ENCODE measurements around the gene SARNP.
A peak's percentile ranks its signal among the peaks of the same experiment; 100 is the strongest.

Gene SARNP

DNA sequence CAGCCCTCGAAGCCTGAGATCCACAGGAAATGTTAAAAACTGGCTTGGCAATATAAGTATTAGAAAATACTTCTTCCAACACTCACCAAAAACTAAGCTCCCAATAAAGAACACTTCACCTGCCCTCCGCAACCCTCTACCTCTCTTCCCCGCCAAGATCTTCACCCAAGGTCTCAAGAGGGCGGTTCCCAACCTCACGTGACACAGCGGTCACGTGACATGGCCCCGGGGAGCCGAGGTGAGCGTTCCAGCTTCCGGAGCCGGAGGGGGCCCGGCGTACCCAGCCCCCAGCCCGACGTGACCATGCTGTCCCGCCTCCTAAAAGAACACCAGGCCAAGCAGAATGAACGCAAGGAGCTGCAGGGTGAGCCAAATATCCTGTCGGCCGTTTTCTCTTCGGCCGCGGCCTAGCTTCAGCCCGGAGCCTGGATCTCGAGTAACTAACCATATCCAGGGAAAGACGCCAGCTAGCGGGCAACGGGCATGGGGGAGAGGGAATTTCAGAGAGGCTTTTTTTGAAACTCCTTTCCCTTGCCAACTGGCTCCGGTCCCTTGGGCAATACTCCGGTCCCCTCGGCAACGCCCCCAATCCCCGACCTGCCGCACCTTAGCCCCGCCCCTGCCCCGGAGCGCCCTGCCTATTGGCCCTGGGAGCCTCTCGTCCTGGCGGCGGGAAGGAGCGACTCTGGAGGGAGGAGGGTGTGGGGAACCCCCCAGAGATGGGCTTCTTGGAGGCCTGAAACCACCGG lies 101.5 kb downstream of the SARNP start, which contains the start of gene BLOC1S1:
Gene BLOC1S1 (plus strand): TSS at position 214 of the 749 bp plus-strand sequence. CDS start 6 bp downstream, at position 220.
- TF ChIP-seq, protein P1, sequence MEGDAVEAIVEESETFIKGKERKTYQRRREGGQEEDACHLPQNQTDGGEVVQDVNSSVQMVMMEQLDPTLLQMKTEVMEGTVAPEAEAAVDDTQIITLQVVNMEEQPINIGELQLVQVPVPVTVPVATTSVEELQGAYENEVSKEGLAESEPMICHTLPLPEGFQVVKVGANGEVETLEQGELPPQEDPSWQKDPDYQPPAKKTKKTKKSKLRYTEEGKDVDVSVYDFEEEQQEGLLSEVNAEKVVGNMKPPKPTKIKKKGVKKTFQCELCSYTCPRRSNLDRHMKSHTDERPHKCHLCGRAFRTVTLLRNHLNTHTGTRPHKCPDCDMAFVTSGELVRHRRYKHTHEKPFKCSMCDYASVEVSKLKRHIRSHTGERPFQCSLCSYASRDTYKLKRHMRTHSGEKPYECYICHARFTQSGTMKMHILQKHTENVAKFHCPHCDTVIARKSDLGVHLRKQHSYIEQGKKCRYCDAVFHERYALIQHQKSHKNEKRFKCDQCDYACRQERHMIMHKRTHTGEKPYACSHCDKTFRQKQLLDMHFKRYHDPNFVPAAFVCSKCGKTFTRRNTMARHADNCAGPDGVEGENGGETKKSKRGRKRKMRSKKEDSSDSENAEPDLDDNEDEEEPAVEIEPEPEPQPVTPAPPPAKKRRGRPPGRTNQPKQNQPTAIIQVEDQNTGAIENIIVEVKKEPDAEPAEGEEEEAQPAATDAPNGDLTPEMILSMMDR (IDR thresholded peaks at IDR 0.05; ENCODE audit: insufficient read depth, missing control alignments): no peak
- DNase-seq (ENCODE audit: insufficient read length, low spot score) (peak; percentile 96), FAIRE-seq (no peak)

DNA sequence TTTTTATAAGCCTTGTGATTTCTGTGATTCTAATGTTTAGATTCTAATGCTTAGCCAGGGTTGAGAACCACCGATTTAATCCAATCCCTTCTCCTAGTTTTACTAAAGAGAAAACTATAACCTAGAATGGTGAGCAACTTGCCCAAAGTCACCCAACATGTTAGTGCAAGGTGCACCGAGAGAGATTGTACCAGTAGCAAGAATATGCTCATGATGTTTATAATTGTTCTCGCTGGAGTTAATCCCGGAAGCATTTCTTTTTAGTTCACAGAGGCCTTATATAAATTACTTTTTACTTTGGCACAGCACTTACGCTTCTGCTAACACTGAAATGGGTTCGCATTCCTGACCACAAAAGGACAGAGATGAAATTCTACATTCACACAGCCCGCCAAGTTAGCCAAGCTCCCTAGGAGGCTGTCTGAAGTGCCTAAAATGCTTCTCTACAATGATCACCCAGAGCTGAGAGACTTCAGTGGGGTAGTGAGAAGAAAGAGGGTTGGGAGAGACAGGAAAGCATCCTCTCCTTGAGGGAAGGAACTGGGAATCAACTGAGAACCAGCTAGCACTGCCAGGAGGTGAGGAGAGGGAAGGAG lies 102.3 kb downstream of the SARNP start:
- no peak for FAIRE-seq
- TF ChIP-seq, protein P1 (IDR thresholded peaks at IDR 0.05; ENCODE audit: insufficient read depth, missing control alignments): no peak

GRCh38 chr12:55713721-55714120 lies 103.8 kb downstream of the SARNP start:
- TF ChIP-seq, protein P1 (IDR thresholded peaks at IDR 0.05; ENCODE audit: insufficient read depth, missing control alignments): no peak
- FAIRE-seq: no peak
- no peak for DNase-seq (ENCODE audit: insufficient read length, low spot score)

More for the DNA sequence above, 102.3 kb downstream of the SARNP start:
- DNase-seq (ENCODE audit: insufficient read length, low spot score): no peak

GRCh38 chr12:55712700-55713415 lies 104.7 kb downstream of the SARNP start:
- no peak for FAIRE-seq
- no peak for DNase-seq (ENCODE audit: insufficient read length, low spot score)
- TF ChIP-seq, protein P1 (IDR thresholded peaks at IDR 0.05; ENCODE audit: insufficient read depth, missing control alignments): no peak

DNA sequence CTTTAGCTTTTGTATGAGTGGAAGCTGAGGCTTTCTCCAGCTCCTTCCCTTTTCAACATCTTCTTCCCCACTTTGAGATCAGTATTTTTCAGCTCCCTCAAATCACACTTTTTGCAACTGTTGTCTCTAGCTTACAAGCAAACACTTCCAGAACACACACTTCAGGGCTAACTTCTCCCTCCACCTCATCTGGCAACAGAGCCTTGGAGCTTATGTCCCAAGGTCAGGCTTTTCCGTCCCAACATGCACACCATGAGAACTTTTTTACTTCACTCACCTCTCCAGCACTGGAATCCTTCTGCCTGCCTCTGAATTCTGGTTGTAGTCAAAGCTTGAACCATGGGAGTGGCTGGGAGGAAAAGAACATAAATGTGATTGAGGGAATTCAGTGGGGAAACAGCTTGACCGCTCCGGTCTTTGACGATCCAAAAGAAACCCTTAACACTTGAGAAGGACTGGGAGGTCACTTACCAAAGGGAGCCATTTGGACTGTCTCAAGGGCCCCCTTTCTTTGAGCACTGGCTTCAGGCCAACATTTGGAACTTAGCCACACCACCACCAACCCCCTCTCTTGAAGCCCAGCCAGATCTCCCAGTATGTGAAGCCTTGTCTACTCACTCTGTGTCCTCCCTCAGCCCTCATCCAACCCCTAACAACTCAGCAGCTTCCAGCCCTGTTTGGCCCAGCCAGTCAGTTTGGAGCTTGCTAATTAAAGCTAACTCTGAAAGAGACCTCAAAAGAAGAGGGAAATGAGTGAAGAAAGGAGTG lies 105.6 kb downstream of the SARNP start:
- FAIRE-seq (no peak), DNase-seq (ENCODE audit: insufficient read length, low spot score) (no peak)
- TF ChIP-seq, protein P1 (IDR thresholded peaks at IDR 0.05; ENCODE audit: insufficient read depth, missing control alignments): no peak

DNA sequence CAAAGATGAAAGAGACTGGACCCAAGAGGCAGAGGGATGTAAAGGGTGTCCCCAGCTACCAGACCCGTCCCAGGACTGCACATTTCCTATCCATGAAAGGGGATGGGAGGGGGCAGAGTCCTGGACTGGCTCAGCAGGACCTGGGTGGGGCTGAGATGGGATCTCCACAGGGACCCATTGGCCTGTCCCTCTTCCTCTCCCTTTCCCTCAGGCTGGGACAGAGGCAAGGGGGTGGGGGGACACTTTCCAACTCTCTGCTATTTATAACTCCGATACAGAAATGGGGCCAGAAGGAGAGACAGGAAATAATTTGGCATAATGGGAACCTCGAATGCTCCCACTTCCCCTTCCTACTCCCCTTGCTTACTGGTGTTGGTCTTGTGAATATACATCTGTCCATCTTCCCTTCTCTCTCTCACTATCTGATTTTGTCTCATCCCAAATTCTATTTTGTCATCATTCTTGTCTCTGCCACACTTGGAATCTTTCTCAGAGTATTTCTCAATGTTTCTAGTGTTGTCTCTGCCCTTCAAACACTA lies 108.8 kb downstream of the SARNP start:
- FAIRE-seq: no peak
- no peak for DNase-seq (ENCODE audit: insufficient read length, low spot score)
- TF ChIP-seq, protein P1 (IDR thresholded peaks at IDR 0.05; ENCODE audit: insufficient read depth, missing control alignments): no peak
